ENCODE data around the gene SLC38A3.
"Not testable (repeated sequence)": the region's sequence is repeated elsewhere in the genome, so short reads cannot be mapped to it uniquely, and the experiment has no call there.

SLC38A3 gene

GRCh38 chr3:50211368-50211717 lies 6.3 kb downstream of the SLC38A3 start:
- H3K4me1 ChIP-seq (ENCODE audit: control insufficient read depth in 1 of 2, insufficient read depth in 2 of 2, low read length in 2 of 2); H2AK5ac ChIP-seq (ENCODE audit: low read length); H3K79me1 ChIP-seq (ENCODE audit: low read length); H4K8ac ChIP-seq (ENCODE audit: low read depth, low read length); H3K36me3 ChIP-seq (ENCODE audit: control insufficient read depth in 1 of 2, insufficient read depth in 2 of 2, low read length in 2 of 2); H3K27ac ChIP-seq (ENCODE audit: low read depth, low read length); H3K9ac ChIP-seq (ENCODE audit: low read length); H3K14ac ChIP-seq (ENCODE audit: low read length); H2BK120ac ChIP-seq (ENCODE audit: insufficient read depth, low read length, poor library complexity); H4K91ac ChIP-seq (ENCODE audit: low read depth, low read length); H4K12ac ChIP-seq (ENCODE audit: low read depth, low read length); H3K79me2 ChIP-seq (ENCODE audit: control insufficient read depth, insufficient read depth, low read length, poor library complexity); H3K23ac ChIP-seq (ENCODE audit: low read length); H2BK12ac ChIP-seq (ENCODE audit: low read length); H2AFZ ChIP-seq (ENCODE audit: insufficient read depth, low read length, poor library complexity); H3K4ac ChIP-seq (ENCODE audit: low read depth, low read length); H3K4me3 ChIP-seq (ENCODE audit: low read depth, low read length); DNase-seq; H3K18ac ChIP-seq (ENCODE audit: low read length); H3K4me2 ChIP-seq (ENCODE audit: low read length); H3K9me3 ChIP-seq (ENCODE audit: insufficient read depth, low read depth, low read length); H2BK5ac ChIP-seq (ENCODE audit: low read depth, low read length, poor library complexity); H3K27me3 ChIP-seq (ENCODE audit: insufficient read depth, low read length): not testable (repeated sequence)
- no CpG with 5 or more reads among the region's 5 CpGs for WGBS (ENCODE audit: extremely low coverage, insufficient coverage, insufficient read length)

DNA sequence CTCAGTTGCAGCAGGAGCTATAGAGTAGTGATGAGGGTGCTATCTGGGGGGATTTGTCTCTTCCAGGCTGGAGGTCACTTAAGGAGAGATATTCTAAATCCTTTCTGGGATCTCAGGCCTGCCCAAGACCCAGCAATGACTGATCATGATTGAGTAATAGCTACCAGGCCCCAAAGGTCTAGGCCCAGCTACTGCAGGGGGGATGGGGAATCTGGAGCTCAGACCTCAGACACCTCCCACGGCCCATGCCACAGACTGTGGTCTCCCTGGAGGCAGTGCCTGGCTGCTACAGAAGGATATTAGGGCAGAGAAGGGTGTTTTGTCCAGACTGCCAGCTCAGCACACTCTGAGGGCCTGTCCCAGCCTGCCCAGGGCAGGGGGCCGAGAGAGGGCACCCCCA lies 6.9 kb downstream of the SLC38A3 start:
- no peak overlapping the region for H4K8ac ChIP-seq (ENCODE audit: low read depth, low read length)

DNA sequence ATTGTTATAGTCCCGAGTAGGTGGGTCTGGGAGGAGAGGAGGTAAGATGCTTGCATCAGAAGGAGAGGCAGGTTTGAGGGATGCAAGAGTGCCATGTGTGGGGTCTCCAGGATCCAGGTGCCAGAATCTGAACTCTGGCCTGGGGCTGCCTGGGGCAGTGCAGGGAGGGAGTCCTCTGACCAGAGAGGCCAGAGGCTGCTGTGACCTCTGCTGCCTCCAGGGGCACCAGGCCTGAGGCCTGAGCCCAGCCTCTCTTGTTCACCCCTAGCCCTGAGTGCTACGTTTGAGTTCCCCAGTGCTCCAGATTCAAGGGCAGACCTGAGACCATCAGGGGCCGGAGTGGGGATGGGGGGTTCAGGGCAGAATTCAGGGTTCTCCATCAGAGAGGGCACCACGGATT lies 7.4 kb downstream of the SLC38A3 start:
- H3K27me3 ChIP-seq (ENCODE audit: insufficient read depth, low read length) = no peaks in the 10 kb centered on the region
- H2BK120ac ChIP-seq (ENCODE audit: insufficient read depth, low read length, poor library complexity) = no peak overlapping the region
- no peaks in the 10 kb centered on the region for H3K79me2 ChIP-seq (ENCODE audit: control insufficient read depth, insufficient read depth, low read length, poor library complexity)
- H3K18ac ChIP-seq (ENCODE audit: low read length) = peak overlapping the region; percentile 43
- no peak overlapping the region for H3K4me2 ChIP-seq (ENCODE audit: low read length)
- H3K4me1 ChIP-seq (ENCODE audit: control insufficient read depth in 1 of 2, insufficient read depth in 2 of 2, low read length in 2 of 2) = peaks cover 2 to 3% of the 10 kb centered on the region in 2 experiments
- H3K36me3 ChIP-seq (ENCODE audit: control insufficient read depth in 1 of 2, insufficient read depth in 2 of 2, low read length in 2 of 2) = peaks cover 0 to 2% of the 10 kb centered on the region in 2 experiments
- H3K14ac ChIP-seq (ENCODE audit: low read length) = no peak overlapping the region
- no peak overlapping the region for H3K4ac ChIP-seq (ENCODE audit: low read depth, low read length)
- H4K8ac ChIP-seq (ENCODE audit: low read depth, low read length) = no peak overlapping the region
- H3K9ac ChIP-seq (ENCODE audit: low read length) = no peak overlapping the region
- H2BK5ac ChIP-seq (ENCODE audit: low read depth, low read length, poor library complexity) = no peak overlapping the region
- no peaks in the 10 kb centered on the region for H3K79me1 ChIP-seq (ENCODE audit: low read length)
- H4K12ac ChIP-seq (ENCODE audit: low read depth, low read length) = no peak overlapping the region
- H3K4me3 ChIP-seq (ENCODE audit: low read depth, low read length) = no peak overlapping the region
- no peak overlapping the region for H2AK5ac ChIP-seq (ENCODE audit: low read length)
- H3K27ac ChIP-seq (ENCODE audit: low read depth, low read length) = no peak overlapping the region
- no peaks in the 10 kb centered on the region for H3K9me3 ChIP-seq (ENCODE audit: insufficient read depth, low read depth, low read length)
- H2AFZ ChIP-seq (ENCODE audit: insufficient read depth, low read length, poor library complexity) = no peak overlapping the region
- no CpG with 5 or more reads among the region's 4 CpGs for WGBS (ENCODE audit: extremely low coverage, insufficient coverage, insufficient read length)
- H2BK12ac ChIP-seq (ENCODE audit: low read length) = no peak overlapping the region
- no peak overlapping the region for H3K23ac ChIP-seq (ENCODE audit: low read length)
- no peak for DNase-seq
- H4K91ac ChIP-seq (ENCODE audit: low read depth, low read length) = no peak overlapping the region

More for the DNA sequence above, 6.9 kb downstream of the SLC38A3 start:
- Histone ChIP-seq H3K4me2 (ENCODE audit: low read length) (no peak overlapping the region), H2BK12ac (ENCODE audit: low read length) (no peak overlapping the region), H3K79me1 (ENCODE audit: low read length) (no peaks in the 10 kb centered on the region), H4K12ac (ENCODE audit: low read depth, low read length) (no peak overlapping the region), H3K14ac (ENCODE audit: low read length) (no peak overlapping the region), H3K18ac (ENCODE audit: low read length) (no peak overlapping the region), H2BK5ac (ENCODE audit: low read depth, low read length, poor library complexity) (no peak overlapping the region), H3K36me3 (ENCODE audit: control insufficient read depth in 1 of 2, insufficient read depth in 2 of 2, low read length in 2 of 2) (peaks cover 0 to 2% of the 10 kb centered on the region in 2 experiments), H3K27me3 (ENCODE audit: insufficient read depth, low read length) (no peaks in the 10 kb centered on the region), H3K4me3 (ENCODE audit: low read depth, low read length) (no peak overlapping the region), H3K79me2 (ENCODE audit: control insufficient read depth, insufficient read depth, low read length, poor library complexity) (no peaks in the 10 kb centered on the region), H3K23ac (ENCODE audit: low read length) (no peak overlapping the region), H4K91ac (ENCODE audit: low read depth, low read length) (peak overlapping the region; percentile 34), H2AK5ac (ENCODE audit: low read length) (no peak overlapping the region), H3K27ac (ENCODE audit: low read depth, low read length) (no peak overlapping the region), H3K9me3 (ENCODE audit: insufficient read depth, low read depth, low read length) (no peaks in the 10 kb centered on the region), H2BK120ac (ENCODE audit: insufficient read depth, low read length, poor library complexity) (no peak overlapping the region), H3K9ac (ENCODE audit: low read length) (no peak overlapping the region), H3K4ac (ENCODE audit: low read depth, low read length) (no peak overlapping the region), H2AFZ (ENCODE audit: insufficient read depth, low read length, poor library complexity) (no peak overlapping the region), H3K4me1 (ENCODE audit: control insufficient read depth in 1 of 2, insufficient read depth in 2 of 2, low read length in 2 of 2) (peaks cover 2 to 3% of the 10 kb centered on the region in 2 experiments)
- no peak for DNase-seq
- no CpG with 5 or more reads among the region's 2 CpGs for WGBS (ENCODE audit: extremely low coverage, insufficient coverage, insufficient read length)

DNA sequence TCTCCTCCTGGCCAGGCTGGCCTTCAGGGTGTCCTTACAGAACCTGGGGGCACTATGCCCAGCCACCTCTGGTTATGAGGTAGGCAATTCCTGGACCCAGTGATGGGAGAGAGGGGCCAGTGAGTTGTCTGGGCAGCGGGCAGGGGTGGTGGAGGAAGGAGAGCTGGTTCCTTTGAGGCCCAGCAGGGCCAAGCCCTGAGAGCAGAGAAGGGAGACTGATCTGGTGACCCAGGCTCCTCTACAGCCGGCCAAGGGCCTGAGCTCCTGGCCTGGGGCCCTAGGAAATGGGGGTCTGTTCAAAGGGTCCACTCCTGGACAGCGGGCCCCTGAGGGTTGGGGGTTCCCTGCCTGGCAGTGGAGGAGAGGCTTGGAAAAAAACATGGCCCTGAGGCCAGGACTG lies 7.9 kb downstream of the SLC38A3 start:
- Histone ChIP-seq H3K27me3 (ENCODE audit: insufficient read depth, low read length) (no peaks in the 10 kb centered on the region), H2BK5ac (ENCODE audit: low read depth, low read length, poor library complexity) (no peak overlapping the region), H4K12ac (ENCODE audit: low read depth, low read length) (no peak overlapping the region), H3K9me3 (ENCODE audit: insufficient read depth, low read depth, low read length) (no peaks in the 10 kb centered on the region), H3K79me2 (ENCODE audit: control insufficient read depth, insufficient read depth, low read length, poor library complexity) (no peaks in the 10 kb centered on the region), H3K4ac (ENCODE audit: low read depth, low read length) (no peak overlapping the region), H3K4me1 (ENCODE audit: control insufficient read depth in 1 of 2, insufficient read depth in 2 of 2, low read length in 2 of 2) (peaks cover 2 to 3% of the 10 kb centered on the region in 2 experiments), H3K4me2 (ENCODE audit: low read length) (no peak overlapping the region), H3K36me3 (ENCODE audit: control insufficient read depth in 1 of 2, insufficient read depth in 2 of 2, low read length in 2 of 2) (peaks cover 0 to 2% of the 10 kb centered on the region in 2 experiments), H3K79me1 (ENCODE audit: low read length) (no peaks in the 10 kb centered on the region), H3K18ac (ENCODE audit: low read length) (peak overlapping the region; percentile 43), H3K14ac (ENCODE audit: low read length) (no peak overlapping the region), H4K8ac (ENCODE audit: low read depth, low read length) (no peak overlapping the region), H3K23ac (ENCODE audit: low read length) (no peak overlapping the region), H3K27ac (ENCODE audit: low read depth, low read length) (no peak overlapping the region), H4K91ac (ENCODE audit: low read depth, low read length) (no peak overlapping the region), H3K9ac (ENCODE audit: low read length) (no peak overlapping the region), H3K4me3 (ENCODE audit: low read depth, low read length) (no peak overlapping the region), H2AFZ (ENCODE audit: insufficient read depth, low read length, poor library complexity) (no peak overlapping the region), H2BK12ac (ENCODE audit: low read length) (no peak overlapping the region), H2BK120ac (ENCODE audit: insufficient read depth, low read length, poor library complexity) (peak overlapping the region; percentile 11), H2AK5ac (ENCODE audit: low read length) (no peak overlapping the region)
- WGBS (ENCODE audit: extremely low coverage, insufficient coverage, insufficient read length) = no CpG with 5 or more reads among the region's 3 CpGs
- no peak for DNase-seq
